Measurements from ENCODE around the gene HHATL.

HHATL gene

GRCh38 chr3:42655980-42656679 is 46.5 kb downstream of the HHATL start:
- Histone ChIP-seq H3K4me1 (ENCODE audit: insufficient read depth, low read length) (peaks cover 50% of the 10 kb centered on the region), H3K4me3 (ENCODE audit: low read depth in 1 of 2, low read length in 2 of 2) (peak overlapping the region in 1 of 2 donors; percentile 65), H3K27me3 (ENCODE audit: control insufficient read depth in 1 of 2, insufficient read depth in 2 of 2, low read length in 2 of 2) (no peaks in the 10 kb centered on the region), H3K36me3 (ENCODE audit: insufficient read depth, low read length) (peaks cover 2% of the 10 kb centered on the region), H3K27ac (ENCODE audit: low read depth, low read length) (peak overlapping the region; percentile 81), H3K9me3 (ENCODE audit: low read length) (no peaks in the 10 kb centered on the region), H3K9ac (ENCODE audit: low read length) (no peak overlapping the region)

- H3K9me3 ChIP-seq (ENCODE audit: low read length) = no peaks in the 10 kb centered on the region
- peaks cover 9% of the 10 kb centered on the region for H3K36me3 ChIP-seq (ENCODE audit: insufficient read depth, low read length)
- H3K4me3 ChIP-seq (ENCODE audit: low read depth in 1 of 2, low read length in 2 of 2) = peak overlapping the region; percentile 63 to 65
- H3K27me3 ChIP-seq (ENCODE audit: control insufficient read depth in 1 of 2, insufficient read depth in 2 of 2, low read length in 2 of 2) = no peaks in the 10 kb centered on the region
- H3K9ac ChIP-seq (ENCODE audit: low read length) = peak overlapping the region; percentile 53
- H3K4me1 ChIP-seq (ENCODE audit: insufficient read depth, low read length) = peaks cover 57% of the 10 kb centered on the region
- peak overlapping the region; percentile 81 for H3K27ac ChIP-seq (ENCODE audit: low read depth, low read length)
Observed at GRCh38 chr3:42655331-42655888, 47.2 kb downstream of the HHATL start.

GRCh38 chr3:42654331-42655201 is 48.0 kb downstream of the HHATL start:
- Histone ChIP-seq H3K9ac (ENCODE audit: low read length) (peak overlapping the region; percentile 53), H3K36me3 (ENCODE audit: insufficient read depth, low read length) (peaks cover 12% of the 10 kb centered on the region), H3K27ac (ENCODE audit: low read depth, low read length) (peak overlapping the region; percentile 81), H3K4me3 (ENCODE audit: low read depth in 1 of 2, low read length in 2 of 2) (peak overlapping the region; percentile 63 to 80), H3K27me3 (ENCODE audit: control insufficient read depth in 1 of 2, insufficient read depth in 2 of 2, low read length in 2 of 2) (no peaks in the 10 kb centered on the region), H3K9me3 (ENCODE audit: low read length) (no peaks in the 10 kb centered on the region), H3K4me1 (ENCODE audit: insufficient read depth, low read length) (peaks cover 56% of the 10 kb centered on the region)

GRCh38 chr3:42653560-42654330 is 48.9 kb downstream of the HHATL start, which contains the start of gene ZBTB47:
Gene ZBTB47, plus strand, starts transcription at chr3:42653697. Its CDS starts 4,659 bp downstream, at chr3:42658356.
- H3K4me1 ChIP-seq (ENCODE audit: insufficient read depth, low read length) = peaks cover 52% of the 10 kb centered on the region
- no peaks in the 10 kb centered on the region for H3K27me3 ChIP-seq (ENCODE audit: control insufficient read depth in 1 of 2, insufficient read depth in 2 of 2, low read length in 2 of 2)
- H3K9me3 ChIP-seq (ENCODE audit: low read length) = no peaks in the 10 kb centered on the region
- peak within 1 kb of the TSS; percentile 81 for H3K27ac ChIP-seq (ENCODE audit: low read depth, low read length)
- H3K9ac ChIP-seq (ENCODE audit: low read length) = peak within 1 kb of the TSS; percentile 54
- H3K4me3 ChIP-seq (ENCODE audit: low read depth in 1 of 2, low read length in 2 of 2) = peak within 1 kb of the TSS; percentile 63 to 80
- peaks cover 12% of the 10 kb centered on the region for H3K36me3 ChIP-seq (ENCODE audit: insufficient read depth, low read length)

- Histone ChIP-seq H3K36me3 (ENCODE audit: insufficient read depth, low read length) (peaks cover 12% of the 10 kb centered on the region), H3K27ac (ENCODE audit: low read depth, low read length) (peak overlapping the region; percentile 67), H3K9ac (ENCODE audit: low read length) (peak overlapping the region; percentile 54), H3K4me1 (ENCODE audit: insufficient read depth, low read length) (peaks cover 51% of the 10 kb centered on the region), H3K4me3 (ENCODE audit: low read depth in 1 of 2, low read length in 2 of 2) (peak overlapping the region; percentile 43 to 80), H3K27me3 (ENCODE audit: control insufficient read depth in 1 of 2, insufficient read depth in 2 of 2, low read length in 2 of 2) (no peaks in the 10 kb centered on the region), H3K9me3 (ENCODE audit: low read length) (no peaks in the 10 kb centered on the region)
Observed at GRCh38 chr3:42653303-42653559, 49.4 kb downstream of the HHATL start.

GRCh38 chr3:42652611-42653302 is 49.8 kb downstream of the HHATL start:
- peaks cover 51% of the 10 kb centered on the region for H3K4me1 ChIP-seq (ENCODE audit: insufficient read depth, low read length)
- H3K9ac ChIP-seq (ENCODE audit: low read length) = peak overlapping the region; percentile 54
- no peaks in the 10 kb centered on the region for H3K27me3 ChIP-seq (ENCODE audit: control insufficient read depth in 1 of 2, insufficient read depth in 2 of 2, low read length in 2 of 2)
- H3K27ac ChIP-seq (ENCODE audit: low read depth, low read length) = peak overlapping the region; percentile 67
- H3K9me3 ChIP-seq (ENCODE audit: low read length) = no peaks in the 10 kb centered on the region
- H3K4me3 ChIP-seq (ENCODE audit: low read depth in 1 of 2, low read length in 2 of 2) = peak overlapping the region; percentile 43 to 80
- H3K36me3 ChIP-seq (ENCODE audit: insufficient read depth, low read length) = peaks cover 12% of the 10 kb centered on the region

GRCh38 chr3:42652251-42652610 is 50.4 kb downstream of the HHATL start:
- H3K36me3 ChIP-seq (ENCODE audit: insufficient read depth, low read length) = peaks cover 14% of the 10 kb centered on the region
- peak overlapping the region; percentile 39 to 80 for H3K4me3 ChIP-seq (ENCODE audit: low read depth in 1 of 2, low read length in 2 of 2)
- H3K27ac ChIP-seq (ENCODE audit: low read depth, low read length) = peak overlapping the region; percentile 67
- H3K9ac ChIP-seq (ENCODE audit: low read length) = peak overlapping the region; percentile 54
- peaks cover 51% of the 10 kb centered on the region for H3K4me1 ChIP-seq (ENCODE audit: insufficient read depth, low read length)
- no peaks in the 10 kb centered on the region for H3K27me3 ChIP-seq (ENCODE audit: control insufficient read depth in 1 of 2, insufficient read depth in 2 of 2, low read length in 2 of 2)
- H3K9me3 ChIP-seq (ENCODE audit: low read length) = no peaks in the 10 kb centered on the region

GRCh38 chr3:42651248-42652091 is 51.1 kb downstream of the HHATL start:
- Histone ChIP-seq H3K9me3 (ENCODE audit: low read length) (no peaks in the 10 kb centered on the region), H3K4me1 (ENCODE audit: insufficient read depth, low read length) (peaks cover 51% of the 10 kb centered on the region), H3K27ac (ENCODE audit: low read depth, low read length) (peak overlapping the region; percentile 67), H3K27me3 (ENCODE audit: control insufficient read depth in 1 of 2, insufficient read depth in 2 of 2, low read length in 2 of 2) (no peaks in the 10 kb centered on the region), H3K4me3 (ENCODE audit: low read depth in 1 of 2, low read length in 2 of 2) (peak overlapping the region; percentile 18 to 80), H3K9ac (ENCODE audit: low read length) (no peak overlapping the region), H3K36me3 (ENCODE audit: insufficient read depth, low read length) (peaks cover 20% of the 10 kb centered on the region)

- peaks cover 34% of the 10 kb centered on the region for H3K36me3 ChIP-seq (ENCODE audit: insufficient read depth, low read length)
Observed at GRCh38 chr3:42649783-42650182, 52.8 kb downstream of the HHATL start.

GRCh38 chr3:42649006-42649405 is 53.6 kb downstream of the HHATL start:
- H3K9ac ChIP-seq (ENCODE audit: low read length) = no peak overlapping the region
- H3K4me1 ChIP-seq (ENCODE audit: insufficient read depth, low read length) = peaks cover 37% of the 10 kb centered on the region
- no peaks in the 10 kb centered on the region for H3K27me3 ChIP-seq (ENCODE audit: control insufficient read depth in 1 of 2, insufficient read depth in 2 of 2, low read length in 2 of 2)
- H3K9me3 ChIP-seq (ENCODE audit: low read length) = no peaks in the 10 kb centered on the region
- no peak overlapping the region for H3K27ac ChIP-seq (ENCODE audit: low read depth, low read length)
- H3K36me3 ChIP-seq (ENCODE audit: insufficient read depth, low read length) = peaks cover 39% of the 10 kb centered on the region
- no peak overlapping the region for H3K4me3 ChIP-seq (ENCODE audit: low read depth in 1 of 2, low read length in 2 of 2)

More at GRCh38 chr3:42649783-42650182, 52.8 kb downstream of the HHATL start:
- H3K9me3 ChIP-seq (ENCODE audit: low read length) = no peaks in the 10 kb centered on the region
- no peak overlapping the region for H3K9ac ChIP-seq (ENCODE audit: low read length)
- H3K27me3 ChIP-seq (ENCODE audit: control insufficient read depth in 1 of 2, insufficient read depth in 2 of 2, low read length in 2 of 2) = no peaks in the 10 kb centered on the region
- no peak overlapping the region for H3K4me3 ChIP-seq (ENCODE audit: low read depth in 1 of 2, low read length in 2 of 2)
- H3K4me1 ChIP-seq (ENCODE audit: insufficient read depth, low read length) = peaks cover 37% of the 10 kb centered on the region
- no peak overlapping the region for H3K27ac ChIP-seq (ENCODE audit: low read depth, low read length)
